Body of pancreas (tissue), 4 donors: ENCODE data around the gene SEL1L.

Experiments
- POLR2A ChIP-seq, 3 donors: fragments of 450-650 bp; IDR thresholded peaks; one replicate each; pipeline ENCODE4 v1.6.1; 2016; ENCODE audit warnings: antibody characterized with exemption in 3 of 3, mild to moderate bottlenecking in 2 of 3
- TF ChIP-seq, protein P1 (sequence below), 7 experiments: fragments of 450-650 bp in 4 of 7; fragments of 200-600 bp in 3 of 7; sonication (generic) in 3 of 7; IDR thresholded peaks; one replicate each; pipeline ENCODE4 v1.5.1; 2016 to 2019; ENCODE audit warnings: antibody characterized with exemption in 7 of 7

GRCh38 chr14:81466854-81467253 lies 66.8 kb downstream of the SEL1L start:
- TF ChIP-seq, protein P1, sequence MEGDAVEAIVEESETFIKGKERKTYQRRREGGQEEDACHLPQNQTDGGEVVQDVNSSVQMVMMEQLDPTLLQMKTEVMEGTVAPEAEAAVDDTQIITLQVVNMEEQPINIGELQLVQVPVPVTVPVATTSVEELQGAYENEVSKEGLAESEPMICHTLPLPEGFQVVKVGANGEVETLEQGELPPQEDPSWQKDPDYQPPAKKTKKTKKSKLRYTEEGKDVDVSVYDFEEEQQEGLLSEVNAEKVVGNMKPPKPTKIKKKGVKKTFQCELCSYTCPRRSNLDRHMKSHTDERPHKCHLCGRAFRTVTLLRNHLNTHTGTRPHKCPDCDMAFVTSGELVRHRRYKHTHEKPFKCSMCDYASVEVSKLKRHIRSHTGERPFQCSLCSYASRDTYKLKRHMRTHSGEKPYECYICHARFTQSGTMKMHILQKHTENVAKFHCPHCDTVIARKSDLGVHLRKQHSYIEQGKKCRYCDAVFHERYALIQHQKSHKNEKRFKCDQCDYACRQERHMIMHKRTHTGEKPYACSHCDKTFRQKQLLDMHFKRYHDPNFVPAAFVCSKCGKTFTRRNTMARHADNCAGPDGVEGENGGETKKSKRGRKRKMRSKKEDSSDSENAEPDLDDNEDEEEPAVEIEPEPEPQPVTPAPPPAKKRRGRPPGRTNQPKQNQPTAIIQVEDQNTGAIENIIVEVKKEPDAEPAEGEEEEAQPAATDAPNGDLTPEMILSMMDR (IDR thresholded peaks at IDR 0.05), result no peak
- no peak for TF ChIP-seq POLR2A (IDR thresholded peaks at IDR 0.05)
